CD4-positive, alpha-beta T cell treated with Interleukin-15 for 1 hour (primary cell): Measurements from ENCODE around the gene LEF1.

ENCODE experiments used
- DNase-seq: peaks from one replicate; pipeline ENCODE4 v3.0.0-alpha.2; 2020

The LEF1 gene

GRCh38 chr4:108109111-108109510 is 59.6 kb downstream of the LEF1 start:
- no peak for DNase-seq

GRCh38 chr4:108107729-108108382 is 60.9 kb downstream of the LEF1 start:
- DNase-seq: no peak

GRCh38 chr4:108107101-108107500 is 61.6 kb downstream of the LEF1 start:
- no peak for DNase-seq

- DNase-seq: no peak
Measured at GRCh38 chr4:108106186-108106585, 62.5 kb downstream of the LEF1 start.

GRCh38 chr4:108103099-108103862 is 65.5 kb downstream of the LEF1 start:
- no peak for DNase-seq

GRCh38 chr4:108100827-108101226 is 67.9 kb downstream of the LEF1 start:
- no peak for DNase-seq

GRCh38 chr4:108099838-108100237 is 68.9 kb downstream of the LEF1 start:
- DNase-seq: no peak

- no peak for DNase-seq
Measured at GRCh38 chr4:108097990-108098553, 70.7 kb downstream of the LEF1 start.

- DNase-seq: no peak
Measured at GRCh38 chr4:108094923-108095482, 73.7 kb downstream of the LEF1 start.

- no peak for DNase-seq
Measured at GRCh38 chr4:108094131-108094530, 74.6 kb downstream of the LEF1 start.

GRCh38 chr4:108092288-108092687 is 76.4 kb downstream of the LEF1 start:
- DNase-seq: no peak

- DNase-seq: no peak
Measured at GRCh38 chr4:108087293-108087967, 81.3 kb downstream of the LEF1 start.

- DNase-seq: no peak
Measured at GRCh38 chr4:108081256-108081655, 87.5 kb downstream of the LEF1 start.

- peak; percentile 63 for DNase-seq
Measured at GRCh38 chr4:108080747-108081146, 88.0 kb downstream of the LEF1 start.

- no peak for DNase-seq
Measured at GRCh38 chr4:108078024-108078733, 90.6 kb downstream of the LEF1 start.

- peak; percentile 79 for DNase-seq
Measured at GRCh38 chr4:108072300-108072699, 96.4 kb downstream of the LEF1 start.

- DNase-seq: no peak
Measured at GRCh38 chr4:108070775-108071174, 98.0 kb downstream of the LEF1 start.

- DNase-seq: no peak
Measured at GRCh38 chr4:108068442-108068841, 100.3 kb downstream of the LEF1 start.

- DNase-seq: no peak
Measured at GRCh38 chr4:108060686-108061321, 107.9 kb downstream of the LEF1 start.

GRCh38 chr4:108060164-108060563 is 108.6 kb downstream of the LEF1 start:
- no peak for DNase-seq

- DNase-seq: no peak
Measured at GRCh38 chr4:108058685-108059440, 109.9 kb downstream of the LEF1 start.
